NCI-H2227 (cell line): ENCODE results near the gene EHMT1.

ENCODE experiments used
- DNase-seq: peaks from one replicate; lab custom pipeline; 2025; ENCODE audit not compliant: unreplicated experiment; lab: John Stamatoyannopoulos, UW

Gene EHMT1

DNA sequence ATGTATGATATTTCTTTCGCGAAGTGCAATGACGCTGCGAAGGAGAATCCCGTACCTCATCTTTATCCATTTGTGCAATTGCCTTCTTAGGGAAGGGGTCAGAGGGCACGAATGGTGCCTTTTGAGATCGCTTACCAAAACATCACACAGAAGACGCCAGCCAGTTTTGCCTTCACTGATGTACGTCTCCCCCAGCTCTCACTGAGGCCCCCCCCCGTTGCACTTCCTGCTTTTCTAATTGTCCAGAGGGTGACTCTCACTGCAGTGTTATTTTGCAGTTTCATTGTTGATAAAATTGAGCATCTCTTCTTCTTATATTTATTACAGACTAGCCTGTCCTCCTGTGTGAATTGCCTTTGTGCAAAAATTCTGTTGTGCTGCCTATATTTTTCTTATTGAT, 219.8 kb downstream of the EHMT1 start:
- DNase-seq = no peak

DNA sequence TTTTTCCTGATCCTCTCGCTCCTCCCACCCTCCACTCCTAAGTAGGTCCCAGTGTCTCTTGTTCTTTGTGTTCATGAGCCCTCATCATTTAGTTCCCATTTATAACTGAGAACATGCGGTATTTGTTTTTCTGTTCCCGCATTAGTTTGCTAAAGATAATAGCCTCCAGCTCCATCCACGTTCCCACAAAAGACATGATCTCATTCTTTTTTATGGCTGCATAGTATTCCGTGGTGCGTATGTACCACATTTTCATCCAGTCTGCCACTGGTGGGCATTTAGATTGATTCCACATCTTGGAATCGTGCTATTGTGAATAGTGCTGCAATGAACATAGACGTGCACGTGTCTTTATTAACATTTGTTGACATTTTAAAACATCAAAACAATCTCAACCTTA, 224.6 kb downstream of the EHMT1 start:
- DNase-seq = no peak

GRCh38 chr9:137851516-137852267, 232.9 kb downstream of the EHMT1 start:
- no peak for DNase-seq

- no peak for DNase-seq
Observed at GRCh38 chr9:137853392-137853995, 234.7 kb downstream of the EHMT1 start.

- no peak for DNase-seq
Observed at GRCh38 chr9:137860361-137860760, 241.6 kb downstream of the EHMT1 start.

GRCh38 chr9:137865581-137866145, 246.9 kb downstream of the EHMT1 start:
- peak; percentile 70 for DNase-seq

DNA sequence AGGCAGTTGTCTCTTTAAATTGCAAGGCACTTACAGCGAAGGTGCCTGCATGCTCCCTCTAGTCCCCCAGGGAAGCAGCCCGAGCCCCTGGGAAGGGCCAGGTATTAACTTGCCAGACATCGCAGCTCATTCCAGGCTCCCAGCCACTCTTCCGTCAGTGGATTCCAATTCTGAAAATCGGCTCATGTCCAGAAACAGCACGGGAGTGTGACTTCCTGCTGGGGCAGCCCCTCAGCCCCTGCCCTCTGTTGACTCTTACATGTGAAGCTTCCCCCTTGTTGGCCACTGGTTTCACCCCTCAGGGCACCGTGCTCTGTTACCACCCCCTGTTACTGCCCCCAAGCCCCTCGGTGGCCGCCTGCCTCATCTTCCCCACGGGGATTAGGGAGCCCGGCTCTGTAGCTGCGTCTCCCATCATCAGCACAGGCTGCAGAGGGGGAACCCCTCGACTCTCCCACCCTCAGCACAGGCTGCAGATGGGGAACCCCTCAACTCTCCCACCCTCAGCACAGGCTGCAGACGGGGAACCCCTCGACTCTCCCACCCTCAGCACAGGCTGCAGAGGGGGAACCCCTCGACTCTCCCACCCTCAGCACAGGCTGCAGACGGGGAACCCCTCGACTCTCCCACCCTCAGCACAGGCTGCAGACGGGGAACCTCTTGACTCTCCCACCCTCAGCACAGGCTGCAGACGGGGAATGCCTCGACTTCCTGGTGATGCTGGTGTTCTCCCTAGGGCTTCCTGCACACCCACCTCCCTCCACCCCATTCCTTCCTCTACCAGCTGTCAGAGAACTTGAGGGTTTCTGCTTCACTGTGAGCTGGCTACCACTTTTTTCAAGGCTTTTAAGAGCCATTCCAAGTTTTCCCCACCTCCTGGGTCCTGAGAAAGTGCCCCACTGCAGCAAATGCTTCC, 247.7 kb downstream of the EHMT1 start:
- no peak for DNase-seq

GRCh38 chr9:137870432-137870831, 251.6 kb downstream of the EHMT1 start:
- no peak for DNase-seq

GRCh38 chr9:137872296-137872695, 253.5 kb downstream of the EHMT1 start:
- no peak for DNase-seq

DNA sequence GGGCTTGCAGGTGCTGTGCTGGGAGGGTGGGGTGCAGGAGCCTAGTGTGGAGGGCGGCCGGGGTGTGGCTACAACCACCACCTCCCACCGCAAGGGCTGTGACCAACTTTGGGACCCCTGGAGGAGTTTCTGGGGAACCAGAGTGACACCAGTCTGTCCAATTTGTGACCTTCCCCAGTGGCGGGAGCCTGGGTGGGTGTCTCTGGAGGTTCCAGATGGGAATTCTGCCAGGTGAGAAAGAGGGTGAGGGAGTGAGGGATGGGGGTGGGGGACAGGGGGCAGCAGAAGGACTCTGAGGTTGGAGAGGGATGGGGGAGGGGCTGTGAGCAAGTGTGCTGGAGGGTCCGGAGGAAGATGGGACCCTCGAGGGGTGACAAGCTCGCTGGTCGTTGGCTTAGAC, 254.6 kb downstream of the EHMT1 start:
- no peak for DNase-seq

- DNase-seq = no peak
Observed at GRCh38 chr9:137873858-137874362, 255.1 kb downstream of the EHMT1 start.

DNA sequence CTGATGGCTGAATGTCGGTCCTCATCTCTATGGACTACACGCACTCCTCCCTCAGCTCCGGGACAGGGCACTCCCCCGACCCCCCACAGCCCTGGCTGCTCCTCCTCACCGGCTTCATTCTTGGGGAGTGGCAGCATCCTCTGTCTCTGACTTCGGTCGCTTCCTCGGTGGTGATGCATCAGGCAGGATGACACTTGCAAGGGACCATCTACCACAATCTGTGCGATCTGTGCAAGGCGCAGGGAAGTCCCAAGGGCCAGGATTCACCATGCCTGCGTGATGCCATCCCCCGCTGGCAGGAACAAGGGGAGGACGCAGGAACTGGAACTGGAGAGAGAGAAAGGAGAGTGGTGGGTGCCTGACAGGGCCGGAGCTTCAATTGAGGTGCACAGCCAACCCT, 256.5 kb downstream of the EHMT1 start:
- DNase-seq = no peak

DNA sequence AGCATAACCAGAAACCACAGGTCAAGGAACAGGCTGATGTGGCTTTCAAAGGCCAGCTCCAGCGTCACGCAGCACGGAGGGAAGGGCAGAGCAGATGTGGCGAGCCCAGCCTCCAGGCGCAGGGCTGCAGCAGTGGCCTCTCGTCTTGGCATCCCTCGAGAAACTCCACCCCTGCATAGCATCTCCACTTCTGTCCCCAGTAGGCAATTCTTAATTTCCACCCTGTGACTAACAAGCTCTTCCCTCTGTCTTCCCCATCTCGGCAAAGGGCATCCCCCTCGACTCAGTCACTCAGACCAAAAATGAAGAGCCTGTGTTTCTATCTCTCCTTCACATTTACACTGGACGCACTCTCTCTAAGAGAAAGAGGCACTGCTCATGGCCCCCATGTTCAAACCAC, 257.0 kb downstream of the EHMT1 start:
- DNase-seq = no peak

DNA sequence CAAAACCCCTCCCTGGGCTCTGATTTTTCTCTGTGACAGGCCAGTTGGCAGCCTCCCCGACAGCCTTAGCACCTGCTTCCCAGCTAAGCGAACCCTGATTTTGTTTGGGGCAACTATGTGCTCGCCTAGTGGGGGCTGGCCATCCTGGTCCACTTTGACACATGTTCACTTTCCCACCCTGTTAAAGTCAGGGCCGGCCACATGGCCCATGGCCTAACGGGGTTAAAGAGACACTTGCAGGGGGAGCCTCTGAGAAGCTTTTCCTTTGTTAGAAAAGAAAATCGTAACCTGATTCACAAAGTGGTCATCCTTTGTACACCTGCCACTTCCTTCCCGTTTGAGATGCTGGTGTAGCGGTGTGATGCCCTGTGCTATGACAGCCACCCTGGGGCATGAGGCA, 257.5 kb downstream of the EHMT1 start:
- no peak for DNase-seq

- no peak for DNase-seq
Observed at GRCh38 chr9:137876781-137877386, 258.1 kb downstream of the EHMT1 start.

- peak; percentile 80 for DNase-seq
Observed at GRCh38 chr9:137877506-137878122, 258.8 kb downstream of the EHMT1 start, which contains the start of gene CACNA1B. TSS of gene CACNA1B (plus strand) at chr9:137877782. CDS start at chr9:137877934, 152 bp downstream.

DNA sequence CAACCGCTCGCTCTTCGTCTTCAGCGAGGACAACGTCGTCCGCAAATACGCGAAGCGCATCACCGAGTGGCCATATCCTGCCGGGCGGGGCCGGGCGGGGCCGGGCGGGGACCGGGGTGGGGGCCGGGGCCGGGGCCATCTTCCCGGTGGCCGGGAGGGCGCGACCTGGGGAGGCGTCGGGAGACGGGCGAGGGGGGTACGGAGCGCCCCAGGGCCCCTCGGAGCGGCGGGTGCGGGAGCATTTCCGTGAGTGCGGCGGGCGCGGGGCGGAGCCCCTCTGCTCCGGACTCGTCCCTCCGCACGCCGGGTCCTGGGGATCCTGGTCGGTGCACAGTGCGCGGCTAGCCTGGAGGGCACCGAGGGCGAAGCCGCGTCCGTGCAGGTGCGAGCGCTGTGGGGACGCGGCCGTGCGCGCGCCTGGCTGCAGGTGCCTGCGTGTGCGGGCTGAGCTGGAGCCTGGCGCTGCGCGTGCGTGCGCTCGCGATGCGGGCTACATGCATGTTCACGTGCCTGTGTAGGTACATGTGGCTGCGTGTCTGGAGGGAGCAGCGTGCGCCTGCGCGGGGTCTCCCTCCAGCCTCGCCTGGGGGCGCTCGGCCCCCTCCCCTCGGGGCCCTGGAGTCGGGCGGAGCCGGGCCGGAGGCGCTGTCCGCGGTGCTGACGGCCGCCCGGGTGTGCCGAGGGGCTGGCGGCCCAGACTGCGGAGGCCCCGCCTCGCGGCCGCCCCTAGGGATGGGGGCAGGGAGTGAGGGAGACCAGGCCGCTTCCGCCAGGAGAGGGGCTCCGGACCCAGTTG, 259.5 kb downstream of the EHMT1 start:
- peak; percentile 68 for DNase-seq

GRCh38 chr9:137879052-137879451, 260.2 kb downstream of the EHMT1 start:
- no peak for DNase-seq

DNA sequence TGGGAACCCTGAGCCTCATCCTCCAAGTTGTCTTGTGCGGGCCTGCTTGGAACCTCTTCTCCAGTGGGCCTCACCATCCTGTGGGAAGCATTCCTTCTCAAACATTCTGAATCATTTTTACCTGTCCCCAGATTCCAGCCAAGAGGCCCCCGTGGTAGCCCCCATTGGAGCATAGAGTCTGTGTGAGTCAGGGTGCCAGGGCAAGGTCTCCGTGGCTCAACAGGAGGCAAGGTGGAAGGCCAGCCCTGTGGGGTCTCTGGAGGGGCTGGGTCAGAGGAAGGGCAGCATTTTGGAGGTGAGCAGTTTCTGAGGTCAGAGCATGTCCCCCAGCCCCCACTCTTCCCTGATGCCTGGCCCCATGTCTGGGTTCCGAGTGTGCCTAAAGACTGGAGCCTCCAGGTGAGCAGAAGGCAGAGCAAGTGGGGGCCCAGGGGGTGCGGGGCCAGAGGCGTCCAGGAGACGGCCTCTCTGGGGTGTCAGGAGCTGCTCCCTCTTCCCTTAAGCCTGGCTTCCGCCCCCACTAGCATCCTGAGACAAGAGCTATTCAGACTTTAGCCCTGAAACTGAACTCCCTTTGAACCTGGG, 260.9 kb downstream of the EHMT1 start:
- no peak for DNase-seq
